ENCODE measurements around the gene ZNF70. TPM values are rescaled to one million over a fixed set of nuclear protein-coding genes. Genes with fewer than 3 reads are reported as not detected.
A peak's percentile ranks its signal among the peaks of the same experiment; 100 is the strongest.

The ZNF70 gene
- total and polyA plus RNA-seq, 5 donors: 1.9 to 6.3 (median 6.0) TPM

DNA sequence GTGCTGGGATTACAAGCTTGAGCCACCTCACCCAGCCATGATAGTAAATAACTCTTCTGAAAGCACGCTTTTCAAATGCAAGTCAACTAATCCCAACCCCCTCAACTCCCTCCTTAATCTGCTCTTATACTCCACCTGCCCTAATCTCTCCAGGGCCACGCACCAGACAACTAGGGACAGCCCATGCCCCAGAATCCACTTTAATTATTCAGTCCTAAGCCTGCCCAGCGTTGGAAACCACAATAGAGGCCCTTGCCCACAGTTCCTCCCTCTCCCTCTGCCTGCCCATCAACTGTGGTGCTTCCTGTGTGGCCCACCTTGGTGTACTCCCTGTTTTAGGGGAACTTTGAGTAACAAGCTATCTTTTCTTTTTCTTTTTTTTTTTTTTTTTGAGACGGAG is 6.0 kb upstream of the ZNF70 start:
- H3K27me3 ChIP-seq (ENCODE audit: control insufficient read depth, insufficient read depth): no peaks in the 10 kb centered on the region
- 56% methylated on average over 4 of the region's 4 CpGs for WGBS
- no peaks in the 10 kb centered on the region for H3K9me3 ChIP-seq (ENCODE audit: control insufficient read depth, low read length)
- DNase-seq (no peak), ATAC-seq (no peak)
- intact Hi-C loops (cut with DNase I): no loop called here
- H3K4me3 ChIP-seq (ENCODE audit: low read length): no peak overlapping the region
- no peaks in the 10 kb centered on the region for H3K4me1 ChIP-seq (ENCODE audit: control insufficient read depth, insufficient read depth, low read length)
- H3K27ac ChIP-seq (ENCODE audit: low read length): no peak overlapping the region

GRCh38 chr22:23755711-23756110 is 4.8 kb upstream of the ZNF70 start:
- Histone ChIP-seq H3K4me3 (ENCODE audit: low read length) (no peak overlapping the region), H3K4me1 (ENCODE audit: control insufficient read depth, insufficient read depth, low read length) (no peaks in the 10 kb centered on the region), H3K27ac (ENCODE audit: low read length) (no peak overlapping the region), H3K9me3 (ENCODE audit: control insufficient read depth, low read length) (no peaks in the 10 kb centered on the region), H3K27me3 (ENCODE audit: control insufficient read depth, insufficient read depth) (no peaks in the 10 kb centered on the region)
- ATAC-seq: no peak
- 91% methylated on average over 8 of the region's 8 CpGs for WGBS
- DNase-seq: no peak
- intact Hi-C loops (cut with DNase I): no loop called here

DNA sequence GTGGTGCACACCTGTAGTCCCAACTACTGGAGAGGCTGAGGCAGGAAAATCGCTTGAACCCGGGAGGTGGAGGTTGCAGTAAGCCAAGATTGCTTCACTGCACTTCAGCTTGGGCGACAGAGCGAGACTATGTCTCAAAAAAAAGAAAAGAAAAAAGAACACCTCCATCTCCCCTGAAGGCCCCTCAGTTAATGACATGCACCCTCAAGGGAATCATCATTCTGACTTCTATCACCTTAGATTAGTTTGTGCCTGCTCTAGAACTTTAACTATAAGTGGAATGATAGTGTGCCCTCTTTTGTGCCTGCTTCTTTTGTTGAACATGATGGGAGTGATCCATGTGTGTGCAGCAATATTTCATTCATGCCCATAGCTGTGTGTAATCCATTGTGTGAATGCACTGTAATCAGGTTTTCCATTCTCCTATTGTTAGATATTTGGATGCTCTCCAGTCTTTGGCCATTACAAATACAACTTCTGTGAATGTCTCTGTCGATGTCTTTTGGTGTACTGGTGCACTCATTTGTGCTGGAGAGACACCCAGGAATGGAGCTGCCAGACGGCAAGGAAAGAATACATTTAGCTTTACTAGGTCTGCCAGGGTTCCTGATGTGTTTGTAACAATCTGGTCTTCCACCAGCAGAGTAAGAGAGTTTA is 4.2 kb upstream of the ZNF70 start:
- ATAC-seq (no peak), DNase-seq (no peak)
- Histone ChIP-seq H3K27me3 (ENCODE audit: control insufficient read depth, insufficient read depth) (no peaks in the 10 kb centered on the region), H3K4me1 (ENCODE audit: control insufficient read depth, insufficient read depth, low read length) (no peaks in the 10 kb centered on the region), H3K9me3 (ENCODE audit: control insufficient read depth, low read length) (no peaks in the 10 kb centered on the region), H3K4me3 (ENCODE audit: low read length) (no peak overlapping the region), H3K27ac (ENCODE audit: low read length) (no peak overlapping the region)
- intact Hi-C loops (cut with DNase I): no loop called here
- 73% methylated on average over 6 of the region's 6 CpGs for WGBS

- DNase-seq (peak in 1 of 3 donors; percentile 31), ATAC-seq (no peak)
- Histone ChIP-seq H3K27ac (ENCODE audit: low read length) (no peak within 1 kb of the TSS), H3K4me1 (ENCODE audit: control insufficient read depth, insufficient read depth, low read length) (no peaks in the 10 kb centered on the region), H3K9me3 (ENCODE audit: control insufficient read depth, low read length) (no peaks in the 10 kb centered on the region), H3K27me3 (ENCODE audit: control insufficient read depth, insufficient read depth) (no peaks in the 10 kb centered on the region), H3K4me3 (ENCODE audit: low read length) (no peak within 1 kb of the TSS)
- WGBS: 86% methylated on average over 14 of the region's 14 CpGs
- intact Hi-C loops (cut with DNase I): no loop called here
Measured at GRCh38 chr22:23754220-23754919, 3.5 kb upstream of the ZNF70 start, which contains the start of gene VPREB3. Gene VPREB3 (minus strand): TSS chr22:23754425. CDS start chr22:23754363, 62 bp downstream.

DNA sequence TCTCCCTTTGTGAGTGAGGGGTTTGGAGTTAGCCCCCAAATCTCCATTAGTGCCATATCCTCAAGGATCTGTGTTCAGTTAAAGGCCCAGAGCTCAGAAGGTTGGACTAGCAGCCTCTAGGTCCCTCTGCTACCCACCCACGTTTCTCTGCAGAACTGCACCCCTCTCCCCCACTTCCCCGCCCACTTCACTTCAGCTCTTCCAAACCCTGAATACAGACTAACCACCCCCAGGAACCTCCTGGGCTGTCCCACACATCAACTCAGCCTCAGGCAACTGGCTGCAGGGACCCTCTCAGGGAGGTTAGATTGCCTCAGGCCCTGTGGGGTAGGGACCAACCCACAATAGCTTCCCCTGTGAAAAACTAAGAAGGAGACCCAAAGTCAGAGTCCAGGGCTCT is 2.5 kb upstream of the ZNF70 start:
- ATAC-seq (no peak), DNase-seq (peak in 1 of 3 donors; percentile 11)
- Histone ChIP-seq H3K27ac (ENCODE audit: low read length) (no peak overlapping the region), H3K4me1 (ENCODE audit: control insufficient read depth, insufficient read depth, low read length) (no peaks in the 10 kb centered on the region), H3K9me3 (ENCODE audit: control insufficient read depth, low read length) (no peaks in the 10 kb centered on the region), H3K27me3 (ENCODE audit: control insufficient read depth, insufficient read depth) (no peaks in the 10 kb centered on the region), H3K4me3 (ENCODE audit: low read length) (no peak overlapping the region)
- intact Hi-C loops (cut with DNase I): no loop called here
- 64% methylated on average over 2 of the region's 2 CpGs for WGBS

DNA sequence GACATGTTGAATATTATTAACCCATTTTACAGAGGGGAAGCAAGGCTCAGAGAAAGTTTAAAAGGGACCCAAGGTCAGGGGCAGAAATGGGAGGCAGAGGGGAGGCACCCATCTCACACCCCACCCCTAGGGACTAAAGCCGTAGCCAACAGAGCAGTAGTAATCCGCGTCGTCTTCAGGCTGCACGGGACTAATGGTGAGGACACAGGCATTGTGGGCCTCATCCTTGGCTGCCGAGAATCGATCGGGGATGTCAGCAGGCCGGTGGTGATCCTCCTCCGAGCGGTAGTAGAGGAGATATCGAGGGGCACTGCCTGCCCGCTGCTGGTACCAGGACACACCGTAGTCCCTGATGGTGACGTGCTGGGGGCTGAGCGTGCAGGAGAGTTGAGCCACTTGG is 1.8 kb upstream of the ZNF70 start:
- Histone ChIP-seq H3K9me3 (ENCODE audit: control insufficient read depth, low read length) (no peaks in the 10 kb centered on the region), H3K4me1 (ENCODE audit: control insufficient read depth, insufficient read depth, low read length) (no peaks in the 10 kb centered on the region), H3K27ac (ENCODE audit: low read length) (no peak overlapping the region), H3K4me3 (ENCODE audit: low read length) (no peak overlapping the region), H3K27me3 (ENCODE audit: control insufficient read depth, insufficient read depth) (no peaks in the 10 kb centered on the region)
- no peak for ATAC-seq
- intact Hi-C loops (cut with DNase I): no loop called here
- WGBS: 93% methylated on average over 16 of the region's 16 CpGs
- DNase-seq: peak in 1 of 3 donors; percentile 64

- no peaks in the 10 kb centered on the region for H3K9me3 ChIP-seq (ENCODE audit: control insufficient read depth, low read length)
- DNase-seq (peak in 2 of 3 donors; percentile 40 to 65), ATAC-seq (no peak)
- H3K4me3 ChIP-seq (ENCODE audit: low read length): no peak overlapping the region
- H3K4me1 ChIP-seq (ENCODE audit: control insufficient read depth, insufficient read depth, low read length): no peaks in the 10 kb centered on the region
- no peaks in the 10 kb centered on the region for H3K27me3 ChIP-seq (ENCODE audit: control insufficient read depth, insufficient read depth)
- intact Hi-C loops (cut with DNase I): no loop called here
- no peak overlapping the region for H3K27ac ChIP-seq (ENCODE audit: low read length)
- WGBS: 86% methylated on average over 9 of the region's 9 CpGs
Measured at GRCh38 chr22:23752090-23752691, 1.3 kb upstream of the ZNF70 start.

DNA sequence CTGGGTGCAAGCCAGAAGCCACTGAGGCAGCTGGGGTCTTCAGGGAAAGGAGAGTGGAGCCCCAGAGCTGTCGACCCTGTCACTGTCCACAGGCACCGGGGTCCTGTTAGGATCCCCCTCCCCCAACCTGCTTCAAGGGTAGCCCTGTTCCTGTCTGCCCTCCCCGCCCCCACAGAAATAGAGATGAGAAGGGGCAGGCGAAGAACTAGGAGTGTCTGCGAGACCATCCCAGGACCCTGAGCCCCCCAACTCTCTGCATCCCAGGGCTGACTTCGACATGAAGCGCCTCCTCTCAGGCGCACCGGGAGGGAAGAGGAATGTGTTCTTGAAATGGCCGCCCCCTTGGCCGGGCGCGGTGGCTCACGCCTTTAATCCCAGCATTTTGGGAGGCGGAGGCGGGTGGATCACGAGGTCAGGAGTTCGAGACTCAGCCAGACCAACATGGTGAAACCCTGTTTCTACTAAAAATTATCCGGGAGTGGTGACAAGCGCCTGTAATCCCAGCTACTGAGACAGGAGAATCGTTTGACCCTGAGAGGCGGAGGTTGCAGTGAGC is 607 bp upstream of the ZNF70 start:
- H3K27me3 ChIP-seq (ENCODE audit: control insufficient read depth, insufficient read depth): no peaks in the 10 kb centered on the region
- no peaks in the 10 kb centered on the region for H3K4me1 ChIP-seq (ENCODE audit: control insufficient read depth, insufficient read depth, low read length)
- peak overlapping the region; percentile 88 for H3K4me3 ChIP-seq (ENCODE audit: low read length)
- peak overlapping the region; percentile 82 for H3K27ac ChIP-seq (ENCODE audit: low read length)
- intact Hi-C loops (cut with DNase I): no loop called here
- DNase-seq: peak in 2 of 3 donors; percentile 67 to 69
- peak; percentile 30 to 32 for ATAC-seq
- WGBS: 26% methylated on average over 22 of the region's 22 CpGs
- no peaks in the 10 kb centered on the region for H3K9me3 ChIP-seq (ENCODE audit: control insufficient read depth, low read length)

GRCh38 chr22:23750367-23750713 is 572 bp downstream of the ZNF70 start:
- peak overlapping the region; percentile 88 for H3K4me3 ChIP-seq (ENCODE audit: low read length)
- DNase-seq (no peak), ATAC-seq (peak in 1 of 2 donors; percentile 7)
- intact Hi-C loops (cut with DNase I): no loop called here
- H3K27ac ChIP-seq (ENCODE audit: low read length): peak overlapping the region; percentile 13
- H3K9me3 ChIP-seq (ENCODE audit: control insufficient read depth, low read length): no peaks in the 10 kb centered on the region
- H3K4me1 ChIP-seq (ENCODE audit: control insufficient read depth, insufficient read depth, low read length): no peaks in the 10 kb centered on the region
- 18% methylated on average over 5 of the region's 5 CpGs for WGBS
- H3K27me3 ChIP-seq (ENCODE audit: control insufficient read depth, insufficient read depth): no peaks in the 10 kb centered on the region

DNA sequence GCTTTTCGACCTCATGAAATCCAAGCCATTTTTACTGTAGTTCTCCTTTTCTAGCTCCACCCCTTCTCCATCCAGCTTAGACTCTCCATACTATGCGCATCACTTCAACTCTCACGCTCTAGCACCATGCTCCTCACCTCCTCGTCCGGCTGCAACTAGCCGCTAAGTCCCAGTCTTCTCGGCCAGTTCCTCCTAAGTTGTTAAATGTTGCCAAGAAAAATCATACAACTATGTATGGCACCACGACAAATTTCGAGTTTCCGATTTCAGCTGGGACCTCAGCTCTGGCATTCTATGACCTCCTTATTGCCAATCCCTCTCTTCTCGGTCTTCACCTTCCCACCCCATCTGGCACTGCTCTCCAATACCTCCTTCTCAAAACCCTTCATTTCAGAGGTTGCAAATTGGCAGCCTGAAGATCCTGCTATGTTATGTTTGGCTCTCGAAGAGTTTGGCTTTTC is 1.0 kb downstream of the ZNF70 start:
- H3K4me3 ChIP-seq (ENCODE audit: low read length): peak overlapping the region; percentile 88
- H3K27me3 ChIP-seq (ENCODE audit: control insufficient read depth, insufficient read depth): no peaks in the 10 kb centered on the region
- 43% methylated on average over 12 of the region's 12 CpGs for WGBS
- no peaks in the 10 kb centered on the region for H3K9me3 ChIP-seq (ENCODE audit: control insufficient read depth, low read length)
- peak; percentile 52 to 53 for ATAC-seq
- H3K27ac ChIP-seq (ENCODE audit: low read length): no peak overlapping the region
- no peaks in the 10 kb centered on the region for H3K4me1 ChIP-seq (ENCODE audit: control insufficient read depth, insufficient read depth, low read length)
- peak in 2 of 3 donors; percentile 18 to 70 for DNase-seq
- intact Hi-C loops (cut with DNase I): no loop called here

DNA sequence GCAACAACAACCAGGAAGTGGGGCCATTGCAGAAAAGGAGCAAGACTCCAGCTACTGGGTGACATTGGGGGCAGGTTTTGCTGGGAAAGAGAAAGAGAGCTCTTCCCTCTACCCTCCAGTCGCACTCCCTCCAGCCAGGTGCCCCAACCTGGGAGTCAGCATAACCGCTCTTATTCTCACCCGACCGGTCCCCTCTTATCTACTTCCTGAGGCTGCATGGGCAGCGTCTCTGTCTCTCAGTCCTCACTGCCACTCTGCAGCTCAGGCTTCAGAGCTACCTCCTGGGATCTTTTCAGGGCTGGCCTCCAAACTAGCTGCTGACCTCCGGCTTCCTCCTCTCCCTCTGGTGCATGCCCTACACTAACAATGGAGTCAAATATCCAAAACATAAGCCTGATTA is 5.1 kb downstream of the ZNF70 start:
- intact Hi-C loops (cut with DNase I): no loop called here
- no peak for ATAC-seq
- H3K4me3 ChIP-seq (ENCODE audit: low read length): no peak overlapping the region
- H3K4me1 ChIP-seq (ENCODE audit: control insufficient read depth, insufficient read depth, low read length): peaks cover 9% of the 10 kb centered on the region
- peak in 1 of 3 donors; percentile 53 for DNase-seq
- no peaks in the 10 kb centered on the region for H3K9me3 ChIP-seq (ENCODE audit: control insufficient read depth, low read length)
- no peaks in the 10 kb centered on the region for H3K27me3 ChIP-seq (ENCODE audit: control insufficient read depth, insufficient read depth)
- 67% methylated on average over 6 of the region's 6 CpGs for WGBS
- no peak overlapping the region for H3K27ac ChIP-seq (ENCODE audit: low read length)

All from right cardiac atrium (tissue), 5 donors.